Astrocyte (in vitro differentiated cells and primary cell): ENCODE data around the gene LSM5. TPM values are rescaled to one million over a fixed set of nuclear protein-coding genes. Genes with fewer than 3 reads are reported as not detected.
A peak's percentile ranks its signal among the peaks of the same experiment; 100 is the strongest.

Experiments
- DNase-seq: peaks from one replicate; pipeline ENCODE4 v3.0.0-alpha.2; 2010; ENCODE audit warnings: low read depth
- FAIRE-seq: peaks from 2 replicates; lab custom pipeline; 2011; peaks lifted over from hg19 to GRCh38; lab: Jason Lieb, UNC
- H2AFZ ChIP-seq: 2 replicates; pipeline ENCODE4 v1.6.0; 2012; ENCODE audit warnings: low read depth, low read length, inconsistent platforms
- H3K27ac ChIP-seq: 2 replicates; pipeline ENCODE4 v1.5.1; 2011; ENCODE audit warnings: low read depth, low read length, inconsistent platforms
- H3K27me3 ChIP-seq: 2 replicates; pipeline ENCODE4 v1.6.0; 2011; ENCODE audit warnings: low read length, inconsistent platforms; ENCODE audit not compliant: insufficient read depth
- H3K36me3 ChIP-seq: 2 replicates; pipeline ENCODE4 v1.5.1; 2011; ENCODE audit warnings: low read length, inconsistent platforms; ENCODE audit not compliant: insufficient read depth
- H3K4me1 ChIP-seq: 2 replicates; pipeline ENCODE4 v1.5.1; 2011; ENCODE audit warnings: low read length, inconsistent platforms; ENCODE audit not compliant: insufficient read depth
- H3K4me2 ChIP-seq: 2 replicates; pipeline ENCODE4 v1.6.0; 2012; ENCODE audit warnings: low read length, inconsistent platforms
- H3K4me3 ChIP-seq: 2 replicates; pipeline ENCODE4 v1.5.1; 2011; ENCODE audit warnings: low read depth, mild to moderate bottlenecking, low read length, inconsistent platforms; ENCODE audit not compliant: insufficient read depth
- H3K79me2 ChIP-seq: 2 replicates; pipeline ENCODE4 v1.6.0; 2012; ENCODE audit warnings: mild to moderate bottlenecking, low read length, inconsistent platforms; ENCODE audit not compliant: insufficient read depth
- H3K9ac ChIP-seq: 2 replicates; pipeline ENCODE4 v1.6.0; 2012; ENCODE audit warnings: mild to moderate bottlenecking, low read length, inconsistent platforms
- H3K9me3 ChIP-seq: 2 replicates; pipeline ENCODE4 v1.5.1; 2012; ENCODE audit warnings: low read depth, mild to moderate bottlenecking, low read length, inconsistent platforms; ENCODE audit not compliant: insufficient read depth
- H4K20me1 ChIP-seq: 2 replicates; pipeline ENCODE4 v1.6.0; 2012; ENCODE audit warnings: low read length, inconsistent platforms; ENCODE audit not compliant: insufficient read depth
- H3K27ac Mint-ChIP-seq: one replicate; pipeline ENCODE4 v1.8.0; 2021; ENCODE audit warnings: mild to moderate bottlenecking, mixed read lengths; ENCODE audit not compliant: unreplicated experiment
- H3K27me3 Mint-ChIP-seq: one replicate; pipeline ENCODE4 v1.8.0; 2021; ENCODE audit warnings: low read depth, mixed read lengths; ENCODE audit not compliant: unreplicated experiment
- H3K36me3 Mint-ChIP-seq: one replicate; pipeline ENCODE4 v1.8.0; 2021; ENCODE audit warnings: low read depth, mixed read lengths; ENCODE audit not compliant: unreplicated experiment
- H3K4me1 Mint-ChIP-seq: one replicate; pipeline ENCODE4 v1.8.0; 2021; ENCODE audit warnings: low read depth, mixed read lengths; ENCODE audit not compliant: unreplicated experiment
- H3K4me3 Mint-ChIP-seq: one replicate; pipeline ENCODE4 v1.8.0; 2021; ENCODE audit warnings: mild to moderate bottlenecking, moderate library complexity, mixed read lengths; ENCODE audit not compliant: unreplicated experiment
- H3K9me3 Mint-ChIP-seq: one replicate; pipeline ENCODE4 v1.8.0; 2021; ENCODE audit warnings: mild to moderate bottlenecking, mixed read lengths; ENCODE audit not compliant: unreplicated experiment
- CTCF ChIP-seq: IDR thresholded peaks from 2 replicates; pipeline ENCODE4 v1.5.1; 2011; ENCODE audit warnings: low read depth, mild to moderate bottlenecking, inconsistent platforms, low read length, moderate library complexity; ENCODE audit not compliant: insufficient read depth
- EZH2 ChIP-seq: IDR thresholded peaks from 2 replicates; pipeline ENCODE4 v1.6.1; 2012; ENCODE audit warnings: mild to moderate bottlenecking, low read length, inconsistent platforms; ENCODE audit not compliant: insufficient read depth
- total RNA-seq: library from RNA; stranded (reverse); gene quantifications from 2 replicates; pipeline ENCODE4 v1.2.1, GENCODE V29; 2021

The LSM5 gene
- total RNA-seq, 1 donor from 2014 or later, result 36.2 TPM

GRCh38 chr7:32496052-32496813 is 6.1 kb upstream of the LSM5 start:
- Histone ChIP-seq H2AFZ (peak overlapping the region; percentile 28), H3K27me3 (no peaks in the 10 kb centered on the region), H3K4me2 (peak overlapping the region; percentile 91), H3K27ac (peak overlapping the region; percentile 97), H3K9ac (peak overlapping the region; percentile 97), H3K79me2 (peaks cover 62% of the 10 kb centered on the region), H3K4me1 (peaks cover 11% of the 10 kb centered on the region), H4K20me1 (peaks cover 6% of the 10 kb centered on the region), H3K9me3 (no peaks in the 10 kb centered on the region), H3K36me3 (no peaks in the 10 kb centered on the region), H3K4me3 (peak overlapping the region; percentile 98)
- Mint-ChIP-seq H3K4me3 (peak overlapping the region; percentile 89), H3K27me3 (no peaks in the 10 kb centered on the region), H3K9me3 (peaks cover 3% of the 10 kb centered on the region), H3K27ac (peak overlapping the region; percentile 84), H3K4me1 (peaks cover 12% of the 10 kb centered on the region), H3K36me3 (peaks cover 5% of the 10 kb centered on the region)
- TF ChIP-seq EZH2 (no peak), CTCF (no peak)
- FAIRE-seq (no peak), DNase-seq (no peak)

GRCh38 chr7:32495298-32496051 is 5.3 kb upstream of the LSM5 start, which contains the start of gene AVL9:
TSS of gene AVL9 (plus strand) at chr7:32495489. CDS start at chr7:32495710, 221 bp downstream.
- H3K4me1 Mint-ChIP-seq, result peaks cover 6% of the 10 kb centered on the region

More at GRCh38 chr7:32495298-32496051, 5.3 kb upstream of the LSM5 start, which contains the start of gene AVL9:
- DNase-seq, result peak; percentile 86
- Histone ChIP-seq H3K4me3 (peak within 1 kb of the TSS; percentile 98), H3K4me1 (peaks cover 4% of the 10 kb centered on the region), H3K4me2 (peak within 1 kb of the TSS; percentile 91), H3K36me3 (no peaks in the 10 kb centered on the region), H3K27me3 (no peaks in the 10 kb centered on the region), H3K27ac (peak within 1 kb of the TSS; percentile 97), H3K9ac (peak within 1 kb of the TSS; percentile 97), H3K79me2 (peaks cover 55% of the 10 kb centered on the region), H2AFZ (peak within 1 kb of the TSS; percentile 93), H3K9me3 (no peaks in the 10 kb centered on the region), H4K20me1 (no peaks in the 10 kb centered on the region)
- Mint-ChIP-seq H3K27me3 (no peaks in the 10 kb centered on the region), H3K9me3 (peaks cover 3% of the 10 kb centered on the region), H3K27ac (peak within 1 kb of the TSS; percentile 93), H3K4me3 (peak within 1 kb of the TSS; percentile 97), H3K36me3 (peaks cover 5% of the 10 kb centered on the region)
- FAIRE-seq, result no peak
- TF ChIP-seq CTCF (no peak), EZH2 (no peak)
